HTERT RPE-1 (cell line): ENCODE data around the gene PSG11.
"Not testable (repeated sequence)": the region's sequence is repeated elsewhere in the genome, so short reads cannot be mapped to it uniquely, and the experiment has no call there.

Experiments used
- in situ Hi-C: fragments of 300-500 bp; cut with MboI; formaldehyde crosslinking; loops from 4 replicates; pipeline ENCODE4 v1.14.3; 2020; ENCODE audit warnings: low sequenced_read_pairs

PSG11 gene

GRCh38 chr19:43026369-43026768 lies at the start of gene PSG11:
PSG11 (minus strand) TSS chr19:43026469; CDS start chr19:43026372, 97 bp downstream.
- in situ Hi-C loops: not testable (repeated sequence)

GRCh38 chr19:43062418-43062817 lies 36.1 kb upstream of the PSG11 start:
- in situ Hi-C loops: not testable (repeated sequence)

- in situ Hi-C loops: not testable (repeated sequence)
These were observed 35.1 kb upstream of the PSG11 start for GRCh38 chr19:43061326-43061725.

GRCh38 chr19:43060254-43060653 lies 34.0 kb upstream of the PSG11 start:
- in situ Hi-C loops: not testable (repeated sequence)

- in situ Hi-C loops: not testable (repeated sequence)
These were observed 33.2 kb upstream of the PSG11 start for GRCh38 chr19:43059482-43059881.

GRCh38 chr19:43058440-43058839 lies 32.2 kb upstream of the PSG11 start:
- in situ Hi-C loops: not testable (repeated sequence)

- in situ Hi-C loops: not testable (repeated sequence)
These were observed 21.7 kb upstream of the PSG11 start for GRCh38 chr19:43047966-43048365.

GRCh38 chr19:43046578-43046977 lies 20.3 kb upstream of the PSG11 start:
- in situ Hi-C loops: not testable (repeated sequence)

- in situ Hi-C loops: not testable (repeated sequence)
These were observed 17.4 kb upstream of the PSG11 start for GRCh38 chr19:43043492-43044180.

- in situ Hi-C loops: not testable (repeated sequence)
These were observed 5.4 kb upstream of the PSG11 start for GRCh38 chr19:43031645-43032044.

- in situ Hi-C loops: no loop called here
These were observed 2.6 kb upstream of the PSG11 start for GRCh38 chr19:43028866-43029265.

GRCh38 chr19:43027985-43028384 lies 1.7 kb upstream of the PSG11 start:
- in situ Hi-C loops: not testable (repeated sequence)

GRCh38 chr19:43027061-43027460 lies 792 bp upstream of the PSG11 start:
- in situ Hi-C loops: not testable (repeated sequence)

GRCh38 chr19:43022098-43022497 lies 4.2 kb downstream of the PSG11 start:
- in situ Hi-C loops: not testable (repeated sequence)

- in situ Hi-C loops: not testable (repeated sequence)
These were observed 4.6 kb downstream of the PSG11 start for GRCh38 chr19:43021629-43022028.

- in situ Hi-C loops: not testable (repeated sequence)
These were observed 6.7 kb downstream of the PSG11 start for GRCh38 chr19:43019588-43019987.

- in situ Hi-C loops: not testable (repeated sequence)
These were observed 20.4 kb downstream of the PSG11 start for GRCh38 chr19:43005841-43006240.

- in situ Hi-C loops: not testable (repeated sequence)
These were observed 21.4 kb downstream of the PSG11 start for GRCh38 chr19:43004846-43005245.

GRCh38 chr19:43003634-43004033 lies 22.6 kb downstream of the PSG11 start:
- in situ Hi-C loops: not testable (repeated sequence)

- in situ Hi-C loops: not testable (repeated sequence)
These were observed 23.3 kb downstream of the PSG11 start for GRCh38 chr19:43002948-43003347.

- in situ Hi-C loops: not testable (repeated sequence)
These were observed 30.1 kb downstream of the PSG11 start for GRCh38 chr19:42996161-42996560.

GRCh38 chr19:42992029-42992604 lies 34.2 kb downstream of the PSG11 start:
- in situ Hi-C loops: not testable (repeated sequence)
